OCI-LY3 (cell line): ENCODE data around the gene PYCR2.
A peak's percentile ranks its signal among the peaks of the same experiment; 100 is the strongest.

Experiments
- CTCF ChIP-seq: fragments of 200-600, 300-600 bp; sonication (generic); IDR thresholded peaks from 2 replicates; pipeline ENCODE4 v1.5.1; 2014; ENCODE audit warnings: antibody characterized with exemption, low read length, low read depth
- EZH2phosphoT487 ChIP-seq: fragments of 200-600 bp; shearing (Covaris generic); IDR thresholded peaks from 2 replicates; pipeline ENCODE4 v1.6.1; 2018; ENCODE audit warnings: antibody characterized with exemption, mixed run types, low read depth

GRCh38 chr1:225877580-225877979 lies 46.5 kb downstream of the PYCR2 start:
- peak; percentile 48 for TF ChIP-seq CTCF
- no peak for TF ChIP-seq EZH2phosphoT487
